GM19351 (cell line): ENCODE data around the gene OR5M3.

ENCODE experiments used
- ATAC-seq: cut with Tn5 transposase; IDR thresholded peaks from one replicate; pipeline ENCODE4 v1.9.1; 2021; ENCODE audit warnings: mild to moderate bottlenecking, moderate library complexity; ENCODE audit not compliant: unreplicated experiment

The OR5M3 gene

GRCh38 chr11:56473252-56473651 is at the start of gene OR5M3:
Gene OR5M3 (minus strand): TSS chr11:56473352. CDS start chr11:56470497, 2,855 bp downstream.
- ATAC-seq, result no peak

- no peak for ATAC-seq
Observed at GRCh38 chr11:56522008-56522407, 48.9 kb upstream of the OR5M3 start.

- no peak for ATAC-seq
Observed at GRCh38 chr11:56513280-56513679, 40.1 kb upstream of the OR5M3 start.

GRCh38 chr11:56509439-56509838 is 36.3 kb upstream of the OR5M3 start:
- no peak for ATAC-seq

GRCh38 chr11:56497010-56497409 is 23.9 kb upstream of the OR5M3 start:
- no peak for ATAC-seq

- ATAC-seq, result no peak
Observed at GRCh38 chr11:56495117-56495516, 22.0 kb upstream of the OR5M3 start.

GRCh38 chr11:56491270-56491669 is 18.1 kb upstream of the OR5M3 start, which contains the start of gene OR5M8:
Gene OR5M8 (minus strand): TSS chr11:56491370. CDS start chr11:56491370, 0 bp downstream.
- no peak for ATAC-seq

GRCh38 chr11:56486801-56487200 is 13.6 kb upstream of the OR5M3 start:
- no peak for ATAC-seq

- ATAC-seq, result no peak
Observed at GRCh38 chr11:56474729-56475235, 1.6 kb upstream of the OR5M3 start.

- ATAC-seq, result no peak
Observed at GRCh38 chr11:56457076-56457475, 16.1 kb downstream of the OR5M3 start.

- no peak for ATAC-seq
Observed at GRCh38 chr11:56453521-56453920, 19.6 kb downstream of the OR5M3 start.
